HG03558 (cell line): ENCODE data around the gene RPRD1B.
A peak's percentile ranks its signal among the peaks of the same experiment; 100 is the strongest.

Experiments used
- ATAC-seq: cut with Tn5 transposase; IDR thresholded peaks from one replicate; pipeline ENCODE4 v1.9.1; 2021; ENCODE audit warnings: moderate number of reproducible peaks; ENCODE audit not compliant: unreplicated experiment; ENCODE audit errors: extremely low read depth

Gene RPRD1B

DNA sequence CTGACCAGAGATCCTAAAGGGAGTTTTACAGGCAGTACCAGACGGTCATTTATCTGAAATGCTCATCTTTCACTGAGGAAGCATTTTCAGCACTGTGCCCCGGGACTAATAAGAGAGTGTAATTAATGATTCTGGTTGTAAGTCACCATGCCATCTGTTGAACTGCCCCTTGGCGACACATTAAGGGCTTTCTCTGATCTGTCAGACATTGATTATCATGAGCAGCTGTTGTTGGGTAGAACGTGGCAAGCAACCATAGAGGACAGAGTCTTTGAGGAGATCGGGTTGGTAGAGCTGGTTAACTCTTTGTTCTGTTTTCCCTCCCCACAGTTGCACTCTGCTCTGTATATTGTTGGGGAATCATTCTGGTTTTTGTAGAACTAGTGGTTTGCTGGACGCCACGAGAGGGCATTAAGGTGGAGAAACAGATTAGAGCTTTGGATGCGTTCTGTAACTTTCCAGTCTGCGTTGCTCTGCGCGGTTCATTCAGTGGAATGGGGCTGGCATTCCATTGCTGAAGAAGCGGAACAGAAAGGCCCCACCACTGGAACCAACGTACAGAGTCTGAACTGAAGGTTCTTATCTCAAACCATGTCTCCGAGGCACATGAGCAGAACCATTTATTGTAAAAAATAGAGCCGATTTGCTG lies 34.3 kb downstream of the RPRD1B start:
- no peak for ATAC-seq

- no peak for ATAC-seq
Observed at GRCh38 chr20:38072898-38073297, 39.4 kb downstream of the RPRD1B start.

DNA sequence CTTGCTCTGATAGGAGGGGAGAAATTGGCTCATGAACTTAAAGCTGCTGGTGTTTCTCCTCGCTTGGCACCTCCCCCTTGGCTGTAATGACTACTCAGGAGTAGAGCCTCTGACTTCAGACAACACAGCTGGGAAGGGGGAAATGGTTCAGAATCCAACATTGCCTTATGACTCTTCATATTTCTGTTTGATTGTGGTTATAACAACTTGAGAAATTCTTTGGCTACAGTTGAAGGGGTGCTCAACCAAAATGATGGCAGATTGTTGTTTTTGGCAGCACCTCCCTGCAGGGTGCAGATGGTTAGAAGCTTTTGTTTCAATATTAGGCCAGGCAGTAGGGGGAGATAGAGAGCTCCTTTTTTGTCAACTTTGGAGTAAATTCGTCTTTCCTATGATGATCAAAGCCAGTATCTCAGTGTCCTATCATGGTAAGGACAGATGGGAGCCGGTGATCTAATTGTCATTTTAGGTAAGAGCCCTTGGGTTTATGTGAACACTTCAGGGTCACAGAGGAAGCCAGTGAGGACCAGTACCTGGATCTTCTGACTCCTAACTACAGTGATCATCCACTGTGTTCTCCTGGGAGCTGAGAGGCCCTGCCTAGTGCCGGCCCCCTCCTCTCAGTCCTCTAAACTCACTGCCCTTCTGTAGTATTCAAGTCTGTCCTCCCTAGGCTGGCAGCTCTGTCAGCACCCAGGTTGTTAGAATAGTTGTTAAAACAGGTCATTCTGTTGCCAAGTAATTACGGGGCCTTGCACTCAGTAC lies 39.9 kb downstream of the RPRD1B start:
- ATAC-seq: no peak

DNA sequence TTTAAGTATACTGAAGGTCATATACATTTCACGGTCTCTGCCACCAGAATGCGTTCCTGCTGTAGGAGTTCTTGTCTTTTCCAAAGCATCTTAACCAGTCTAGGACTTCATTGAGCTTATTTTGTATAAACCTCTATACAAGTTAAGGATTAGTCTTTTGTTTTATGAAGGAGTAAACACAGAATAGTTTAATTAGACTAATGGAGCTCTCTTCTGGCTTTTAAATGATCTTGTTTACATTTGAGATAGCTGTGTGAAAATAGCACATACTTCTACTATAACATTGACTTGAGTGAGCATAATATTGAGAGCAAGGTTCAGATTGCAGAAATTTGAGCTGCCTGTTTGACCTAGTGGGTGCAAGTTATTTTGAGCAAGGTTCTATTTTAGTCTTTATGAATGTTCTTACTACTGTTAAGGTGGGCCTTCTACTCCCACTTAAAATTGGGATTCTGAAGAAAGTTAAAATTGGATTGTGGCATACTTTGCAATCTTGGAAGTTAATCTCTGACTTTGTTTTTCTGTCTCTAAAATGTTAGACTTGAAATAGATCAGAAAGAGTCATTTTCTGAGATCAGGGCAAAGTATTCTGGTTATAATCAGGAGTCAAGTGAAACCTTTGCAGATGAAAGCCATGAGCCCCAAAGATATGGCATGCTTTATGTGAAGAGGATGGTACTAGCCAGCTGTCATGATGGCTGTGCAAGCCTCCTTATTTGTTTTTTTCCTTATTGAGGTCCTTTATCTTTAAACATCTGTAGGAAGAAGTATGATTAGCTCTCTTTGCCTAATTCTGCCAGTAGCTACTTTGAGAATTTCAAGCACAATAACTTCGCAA lies 41.8 kb downstream of the RPRD1B start:
- ATAC-seq: no peak

GRCh38 chr20:38076548-38076947 lies 43.0 kb downstream of the RPRD1B start:
- ATAC-seq: no peak

- ATAC-seq: no peak
Observed at GRCh38 chr20:38078084-38078483, 44.5 kb downstream of the RPRD1B start.

DNA sequence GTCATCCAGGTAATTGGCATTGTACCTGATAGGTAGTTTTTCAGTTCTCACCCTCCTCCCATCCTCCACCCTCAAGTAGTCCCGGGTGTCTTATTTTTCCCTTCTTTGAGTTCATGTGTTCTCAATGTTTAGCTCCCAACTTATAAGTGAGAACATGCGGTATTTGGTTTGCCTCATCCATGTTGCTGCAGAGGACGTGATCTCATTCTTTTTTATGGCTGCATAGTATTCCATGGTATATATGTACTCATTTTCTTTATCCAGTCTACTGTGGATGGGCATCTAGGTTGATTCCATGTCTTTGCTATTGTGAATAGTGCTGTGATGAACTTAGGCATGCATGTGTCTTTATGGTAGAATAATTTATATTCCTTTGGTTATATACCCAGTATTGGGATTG lies 45.8 kb downstream of the RPRD1B start:
- no peak for ATAC-seq

- ATAC-seq: no peak
Observed at GRCh38 chr20:38081575-38081974, 48.0 kb downstream of the RPRD1B start.

- ATAC-seq: no peak
Observed at GRCh38 chr20:38082894-38083293, 49.3 kb downstream of the RPRD1B start.

DNA sequence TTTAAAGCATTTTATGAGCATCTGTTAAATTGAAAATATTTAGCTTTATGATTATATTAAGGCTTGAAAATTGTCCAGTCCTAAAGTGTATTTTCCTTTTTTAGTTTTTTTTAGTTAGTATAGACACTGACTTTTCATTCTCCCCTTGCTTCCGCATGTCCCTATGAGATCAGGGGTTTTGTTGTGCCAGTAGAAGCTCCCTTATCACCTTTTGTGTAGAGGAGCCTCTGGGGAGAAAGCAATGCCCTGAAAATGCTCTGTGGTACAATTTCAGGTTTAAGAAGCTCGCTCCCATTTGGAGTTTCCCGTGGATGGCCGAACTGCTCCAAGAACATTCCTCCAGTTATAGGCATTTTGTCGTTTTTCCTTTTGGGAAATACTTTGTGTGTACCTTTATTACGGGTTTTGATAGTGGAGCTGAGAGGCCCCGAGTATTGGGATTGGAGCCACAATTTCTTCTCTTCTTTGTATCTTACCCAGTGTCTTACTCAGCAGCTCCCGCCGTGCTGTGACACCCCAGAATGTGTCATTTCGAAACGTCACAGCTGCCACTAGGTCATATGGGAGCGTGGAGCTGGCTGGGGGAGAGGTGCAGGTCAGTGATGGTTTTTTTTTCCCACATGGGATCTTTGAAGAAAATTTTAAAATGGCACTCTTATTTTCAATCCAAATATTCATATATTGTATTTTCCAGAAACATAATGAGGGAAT lies 49.9 kb downstream of the RPRD1B start:
- no peak for ATAC-seq

DNA sequence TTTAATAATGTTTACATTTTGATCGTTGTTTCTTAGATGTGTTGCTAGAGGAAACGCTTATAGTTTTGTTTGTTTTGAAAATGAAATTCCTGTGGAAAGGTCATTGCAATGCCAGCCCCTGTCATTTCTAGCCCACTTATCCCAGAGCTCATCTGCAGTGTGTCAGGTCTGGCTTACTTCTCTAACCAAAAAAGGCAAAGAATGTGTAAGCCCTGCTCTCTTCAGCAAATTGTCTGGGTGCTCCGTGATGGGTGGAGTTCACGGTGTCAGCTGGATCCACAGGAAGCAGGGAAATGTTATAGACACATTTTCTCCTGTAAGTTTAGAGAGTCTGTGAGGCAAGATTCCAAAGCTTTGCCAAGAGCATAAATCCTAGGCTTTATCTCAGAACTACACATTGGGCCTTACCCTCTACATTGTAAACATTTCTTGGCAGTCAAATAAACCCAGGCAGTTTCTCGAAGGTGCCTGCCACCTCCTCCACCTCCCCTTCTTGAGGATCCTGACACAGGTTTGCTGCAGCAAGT lies 50.9 kb downstream of the RPRD1B start:
- no peak for ATAC-seq

DNA sequence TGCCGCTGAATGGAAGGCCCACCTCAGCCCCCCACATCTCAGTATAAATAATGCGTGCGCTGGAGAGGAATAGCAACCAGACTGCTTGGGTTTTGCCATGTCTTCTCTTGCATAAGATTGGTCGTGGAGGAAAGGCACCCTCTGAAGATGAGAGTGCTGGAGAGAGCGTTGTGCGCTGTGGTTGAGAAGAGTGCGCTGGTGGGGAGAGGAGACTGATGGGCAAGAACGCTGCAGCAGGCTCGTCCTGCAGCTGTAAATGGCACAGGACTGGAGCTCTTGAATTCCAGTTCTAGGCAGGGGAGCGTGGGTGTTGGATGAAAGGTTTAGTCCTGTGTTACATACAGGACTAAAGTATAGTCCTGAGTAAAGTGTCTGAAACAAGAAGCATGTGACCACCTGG lies 51.5 kb downstream of the RPRD1B start:
- no peak for ATAC-seq

DNA sequence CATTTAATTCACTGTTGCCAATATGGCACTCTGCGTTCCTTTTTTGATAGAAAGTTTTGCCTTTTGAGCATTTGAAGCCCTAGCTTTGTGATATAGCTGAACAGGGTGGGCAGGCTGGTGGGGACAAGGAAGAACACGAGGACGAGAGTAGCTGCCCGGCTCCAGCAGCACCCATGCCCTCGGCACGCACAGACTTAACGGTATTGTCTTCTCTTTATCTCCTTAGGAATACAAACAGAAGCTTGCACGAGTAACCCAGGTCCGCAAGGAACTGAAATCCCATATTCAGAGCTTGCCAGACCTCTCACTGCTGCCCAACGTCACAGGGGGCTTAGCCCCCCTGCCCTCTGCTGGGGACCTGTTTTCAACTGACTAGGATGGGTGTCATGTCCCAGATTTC lies 56.0 kb downstream of the RPRD1B start:
- no peak for ATAC-seq

- ATAC-seq: no peak
Observed at GRCh38 chr20:38090061-38090460, 56.5 kb downstream of the RPRD1B start.

DNA sequence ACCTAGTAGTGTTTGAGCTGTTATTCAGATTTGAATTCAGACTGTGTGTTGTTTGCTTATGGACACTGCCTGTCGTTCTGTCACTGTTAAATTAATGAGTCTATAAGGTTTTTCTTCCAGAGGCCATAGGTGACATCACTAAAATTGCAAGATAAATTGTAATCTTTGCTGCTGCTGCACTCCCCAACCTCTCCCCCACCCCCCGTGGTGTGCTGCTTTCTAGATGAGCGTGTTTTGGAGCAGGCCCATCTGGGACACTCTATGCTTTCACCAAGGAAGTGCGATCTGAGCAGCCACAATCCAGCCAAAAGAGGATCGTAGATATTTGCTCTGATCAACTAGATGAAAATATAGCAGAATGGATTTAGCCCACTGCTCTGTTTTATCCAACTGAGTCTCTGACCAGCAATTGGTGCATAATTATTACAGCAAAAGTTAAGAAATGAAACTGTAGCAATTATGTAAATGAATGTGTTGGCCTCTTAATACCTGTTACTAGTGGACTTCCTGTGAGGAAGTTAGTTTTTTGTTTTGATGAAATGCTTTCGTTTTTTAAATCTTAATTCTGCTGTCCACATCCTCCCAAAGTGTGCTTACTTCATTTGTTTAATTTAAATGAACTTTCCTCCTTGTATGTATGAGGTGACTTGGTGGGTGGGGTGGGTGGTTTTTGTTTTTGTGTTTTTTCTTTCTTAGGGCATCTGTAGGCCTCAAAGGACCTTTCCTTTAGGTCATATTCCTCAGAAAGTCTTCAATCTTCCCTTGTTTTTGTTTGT lies 58.1 kb downstream of the RPRD1B start:
- no peak for ATAC-seq

GRCh38 chr20:38092260-38092857 lies 58.8 kb downstream of the RPRD1B start:
- ATAC-seq: no peak

GRCh38 chr20:38092915-38093314 lies 59.4 kb downstream of the RPRD1B start:
- no peak for ATAC-seq

GRCh38 chr20:38093641-38094077 lies 60.1 kb downstream of the RPRD1B start:
- ATAC-seq: no peak

DNA sequence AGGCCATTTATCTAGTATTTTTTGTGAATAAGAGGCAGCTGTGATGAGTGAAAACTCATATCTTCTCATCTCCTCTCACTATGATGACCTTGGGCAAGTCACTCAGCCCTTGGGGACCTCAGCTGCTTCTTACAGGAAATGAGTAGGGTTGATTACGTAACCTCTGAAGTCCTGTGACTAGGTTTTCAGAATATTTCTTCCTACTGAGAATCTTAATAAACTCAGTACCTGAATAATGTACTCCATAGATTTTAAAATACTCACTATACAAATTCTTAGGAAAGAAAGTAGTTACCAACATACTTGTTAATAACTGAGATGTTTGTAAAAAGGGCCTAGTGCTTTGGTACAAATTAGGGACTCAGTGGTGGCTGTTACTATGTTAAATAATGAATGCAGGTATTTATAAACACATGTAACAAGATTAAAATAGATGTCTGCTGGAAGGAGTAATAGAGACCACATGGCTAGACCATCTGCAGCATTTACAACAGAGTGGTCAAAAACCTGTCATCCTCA lies 60.9 kb downstream of the RPRD1B start:
- peak; percentile 57 for ATAC-seq
